HG03439 (cell line): ENCODE results near the gene KDF1.
"Not testable (repeated sequence)": the region's sequence is repeated elsewhere in the genome, so short reads cannot be mapped to it uniquely, and the experiment has no call there.

Experiments used
- ATAC-seq: cut with Tn5 transposase; IDR thresholded peaks from one replicate; pipeline ENCODE4 v1.9.1; 2021; ENCODE audit warnings: mild to moderate bottlenecking, moderate library complexity; ENCODE audit not compliant: unreplicated experiment

KDF1 gene

DNA sequence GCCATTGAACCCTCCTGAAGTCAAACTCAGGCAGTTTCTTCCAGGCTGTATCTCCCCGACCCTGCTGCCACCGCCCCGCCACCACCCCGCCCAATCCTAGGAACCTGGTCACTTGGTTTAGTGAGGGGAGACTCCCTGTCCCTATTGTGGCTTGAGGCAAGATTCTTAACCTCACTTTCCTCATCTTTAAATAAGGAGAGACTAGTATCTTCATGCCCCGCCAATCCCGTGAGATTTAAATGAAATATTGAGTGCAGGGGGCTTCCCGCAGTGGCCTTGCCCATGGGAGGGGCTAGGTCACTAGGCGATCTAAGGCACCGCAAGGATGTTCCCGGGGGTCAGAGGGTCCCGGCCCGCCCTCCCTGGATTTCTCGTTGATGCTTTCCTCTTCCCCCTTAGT lies 998 bp downstream of the KDF1 start:
- no peak for ATAC-seq

DNA sequence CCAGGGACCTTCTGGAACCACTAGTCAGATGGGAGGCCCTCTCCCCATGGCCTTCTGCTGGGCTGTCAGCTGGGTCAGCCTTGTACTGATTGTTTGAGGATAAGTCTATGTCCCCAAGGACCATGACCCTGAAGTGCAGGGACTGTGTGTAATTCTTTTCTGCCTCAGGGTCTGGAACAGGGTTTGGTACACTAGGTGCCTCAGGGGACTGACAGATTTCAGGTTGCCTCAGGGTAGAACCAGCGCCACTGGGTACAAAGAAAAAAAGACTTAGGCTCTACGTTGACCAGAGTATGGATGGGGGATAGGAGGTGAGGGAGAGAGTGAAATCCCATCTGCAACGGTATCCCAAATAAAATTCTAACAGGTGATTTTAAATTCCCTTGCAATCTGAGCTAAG lies 3.0 kb downstream of the KDF1 start:
- no peak for ATAC-seq

DNA sequence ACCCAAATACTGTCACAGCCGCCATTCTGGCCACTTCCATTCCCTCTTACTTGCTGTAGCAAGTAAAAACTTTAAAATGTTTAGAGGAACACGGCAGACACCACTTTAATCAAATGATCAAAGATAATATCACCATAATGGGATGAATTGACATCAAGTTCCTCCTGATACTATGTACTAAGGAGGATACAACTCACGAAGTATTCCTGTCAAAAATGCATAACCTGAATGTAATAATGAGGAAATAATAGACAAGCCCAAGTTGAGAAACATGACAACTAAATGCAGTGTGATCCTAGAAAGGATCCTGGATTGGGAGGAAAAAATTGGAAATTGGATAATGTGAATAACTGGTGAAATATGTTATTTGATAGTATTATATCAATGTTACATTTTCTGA lies 3.9 kb downstream of the KDF1 start:
- ATAC-seq = no peak

DNA sequence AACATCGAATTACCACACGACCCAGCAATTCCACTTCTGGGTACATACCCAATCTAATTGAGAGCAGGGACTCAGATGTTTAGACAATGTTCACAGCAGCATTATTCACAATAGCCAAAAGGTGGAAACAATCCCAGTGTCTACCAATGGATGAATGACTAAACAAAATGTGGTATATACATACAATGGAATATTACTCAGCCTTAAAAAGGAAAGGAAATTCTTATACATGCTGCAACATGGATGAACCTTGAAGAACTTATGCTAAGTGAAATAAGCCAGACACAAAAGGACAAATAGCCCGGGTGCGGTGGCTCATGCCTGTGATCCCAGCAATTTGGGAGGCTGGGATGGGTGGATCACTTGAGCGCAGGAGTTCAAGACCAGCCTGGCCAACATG lies 6.9 kb downstream of the KDF1 start:
- no peak for ATAC-seq

DNA sequence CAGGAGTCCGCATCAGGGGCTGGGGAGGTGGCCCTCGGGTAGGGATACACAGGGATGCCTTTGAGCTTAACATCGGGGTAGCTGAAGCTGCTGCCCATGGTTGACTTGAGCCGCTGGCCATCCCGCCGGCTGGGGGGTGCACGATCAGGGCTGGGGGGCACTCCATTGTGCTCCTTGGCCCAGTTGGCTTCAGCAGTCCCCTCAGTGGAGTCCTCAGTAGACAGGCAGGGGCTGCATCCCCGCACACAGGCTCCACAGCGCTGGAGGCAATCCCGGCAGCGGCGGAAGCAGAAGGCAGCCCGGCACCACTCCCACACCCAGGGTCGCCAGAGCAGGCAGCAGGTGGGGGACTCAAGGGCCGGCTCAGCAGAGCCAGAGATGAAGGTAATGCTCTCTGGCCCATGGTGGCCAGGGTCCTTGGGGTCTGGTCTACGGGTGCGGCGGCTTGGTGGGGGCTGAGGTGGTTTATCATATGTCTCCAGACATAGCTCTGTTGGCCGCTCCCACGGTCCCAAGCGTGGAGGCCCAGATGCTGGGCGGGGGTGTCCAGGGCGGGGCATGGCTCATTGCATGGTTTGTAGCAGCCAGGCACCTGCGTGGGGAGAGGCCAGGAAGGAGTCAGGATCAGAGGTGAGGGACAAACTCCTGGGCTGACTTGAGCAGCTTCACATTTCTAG lies 8.3 kb downstream of the KDF1 start:
- no peak for ATAC-seq

DNA sequence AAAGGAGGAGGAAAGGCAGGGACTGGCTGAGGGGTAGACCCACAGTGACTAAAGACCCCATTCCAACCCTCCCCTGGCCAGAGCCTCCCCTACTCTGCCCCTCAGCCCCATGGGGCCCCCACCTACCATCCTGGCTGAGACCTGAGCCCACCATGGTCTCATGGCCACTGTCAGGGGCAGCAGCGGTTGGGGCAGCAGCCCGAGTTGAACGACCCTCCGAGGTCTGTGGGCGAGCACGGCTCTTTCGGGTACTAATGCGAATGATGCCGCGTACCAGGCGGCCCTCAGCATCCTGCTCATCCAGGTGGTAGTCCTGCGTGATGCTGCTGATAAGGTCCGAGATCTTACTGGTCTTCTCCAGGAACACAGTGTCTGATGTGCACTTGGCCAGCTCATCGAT lies 9.1 kb downstream of the KDF1 start:
- ATAC-seq = no peak

DNA sequence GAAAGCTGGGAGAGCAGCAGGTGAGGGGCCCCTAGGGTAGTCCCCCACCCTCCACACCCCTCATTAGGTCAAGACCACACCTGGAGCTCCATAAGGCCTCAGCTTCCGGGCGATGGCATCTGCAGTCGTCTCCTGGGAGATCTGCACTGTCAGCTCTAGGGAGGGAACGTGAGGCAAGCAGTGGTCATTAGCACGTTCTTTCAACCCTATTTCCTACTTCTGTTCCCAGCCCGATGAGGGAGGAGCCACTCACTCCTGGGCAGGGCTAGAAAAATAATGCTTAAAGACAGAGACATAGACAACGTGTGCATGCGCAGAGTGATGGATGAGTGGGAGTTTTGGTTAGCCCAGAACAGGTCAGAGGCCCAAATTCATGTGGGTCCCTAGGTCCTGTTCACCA lies 9.7 kb downstream of the KDF1 start:
- no peak for ATAC-seq

DNA sequence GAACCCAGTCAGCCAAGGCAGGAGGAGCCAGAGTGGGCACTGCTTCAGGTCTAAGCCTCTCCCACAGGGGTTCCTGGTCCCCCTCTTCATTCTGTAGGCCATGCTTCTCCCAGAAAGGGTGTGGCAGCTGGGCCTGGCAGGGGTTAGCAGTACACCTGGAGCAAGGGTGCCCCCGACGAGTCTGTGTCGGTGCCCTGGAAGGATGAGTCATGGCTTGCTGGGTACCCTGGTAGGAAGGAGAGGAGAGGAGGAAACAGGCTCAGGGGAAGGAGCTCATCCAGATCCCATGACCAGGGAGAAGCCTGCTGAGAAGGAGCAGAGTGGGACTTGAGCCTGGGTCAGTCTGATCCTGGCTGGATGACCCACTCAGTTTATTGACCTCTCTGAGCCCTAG lies 10.3 kb downstream of the KDF1 start:
- ATAC-seq = no peak

DNA sequence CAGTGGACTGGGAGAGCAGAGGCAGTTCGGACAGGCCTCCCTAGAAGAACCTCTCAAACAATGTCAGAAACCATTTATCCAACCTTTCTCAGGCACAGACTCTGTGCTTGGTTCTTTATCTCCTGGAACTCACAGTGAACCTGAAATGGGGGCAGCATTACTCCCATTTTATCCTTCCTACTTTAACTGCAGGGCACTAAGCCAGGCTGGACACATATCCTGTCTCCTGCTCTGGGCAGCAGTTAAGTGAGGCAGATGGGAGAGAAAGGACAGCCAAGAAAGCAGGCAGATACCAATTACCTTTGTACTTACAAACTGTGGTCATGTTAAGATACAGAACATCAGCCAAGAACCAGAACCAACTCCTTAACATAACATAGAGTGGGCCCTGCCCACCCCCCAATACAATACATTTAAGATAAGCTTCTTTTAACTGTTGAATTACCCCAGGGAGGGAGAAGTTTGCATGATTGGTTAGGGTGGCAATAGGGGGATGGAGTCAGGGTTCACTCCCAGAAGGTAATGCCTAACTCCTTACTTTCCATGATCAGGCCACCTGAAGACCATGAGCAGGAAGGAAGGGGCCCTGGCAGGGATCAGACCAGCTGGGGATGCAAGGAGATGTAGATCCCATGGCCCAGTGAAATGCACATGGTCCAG lies 10.9 kb downstream of the KDF1 start:
- ATAC-seq = no peak

DNA sequence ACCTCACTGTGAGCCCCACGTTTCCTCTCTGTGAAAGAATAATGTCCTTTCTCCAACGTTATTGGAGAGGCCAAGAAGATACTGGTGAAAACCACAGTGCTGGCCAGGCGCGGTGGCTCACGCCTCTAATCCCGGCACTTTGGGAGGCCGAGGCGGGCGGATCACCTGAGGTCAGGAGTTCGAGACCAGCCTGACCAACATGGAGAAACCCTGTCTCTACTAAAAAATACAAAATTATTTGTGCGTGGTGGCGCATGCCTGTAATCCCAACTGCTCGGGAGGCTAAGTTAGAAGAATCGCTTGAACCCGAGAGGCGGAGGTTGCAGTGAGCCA lies 11.6 kb downstream of the KDF1 start:
- ATAC-seq = not testable (repeated sequence)

DNA sequence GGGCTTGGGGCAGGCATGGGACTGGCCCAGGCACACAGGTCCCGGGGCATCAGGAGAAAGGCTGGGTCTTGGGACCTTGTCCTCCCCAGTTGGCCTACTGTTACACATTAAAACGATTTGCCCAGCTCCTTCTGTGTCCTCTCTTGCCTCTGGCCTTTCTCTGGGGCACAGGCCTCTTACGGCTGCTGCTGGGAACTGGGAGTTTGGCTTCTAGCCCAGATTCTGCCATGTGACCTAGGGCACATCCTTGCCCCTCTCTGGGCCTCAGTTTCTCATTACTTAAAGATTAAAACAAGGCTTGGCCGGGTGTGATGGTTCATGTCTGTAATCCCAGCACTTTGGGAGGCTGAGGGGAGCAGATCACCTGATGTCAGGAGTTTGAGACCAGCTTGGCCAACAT lies 14.0 kb downstream of the KDF1 start:
- ATAC-seq = no peak

DNA sequence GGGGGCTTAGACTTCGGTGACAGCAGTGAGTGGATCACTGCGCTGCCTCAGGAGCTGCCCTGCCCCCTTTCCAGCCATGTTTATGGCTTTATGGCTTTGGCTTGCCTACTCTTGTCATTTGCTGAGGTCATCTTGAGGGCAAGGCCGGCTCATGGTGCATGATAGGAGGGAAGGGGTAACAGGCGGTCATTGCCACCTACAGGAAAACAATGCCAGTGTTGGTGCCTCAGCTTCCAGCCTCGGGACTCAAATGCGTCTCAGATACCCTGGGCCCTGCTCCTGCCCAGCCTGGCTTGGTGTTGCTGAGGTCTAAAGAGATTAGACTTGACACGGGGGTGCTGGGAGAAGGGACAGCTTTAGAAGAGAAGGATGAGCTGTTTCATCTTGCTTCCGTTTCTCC lies 14.5 kb downstream of the KDF1 start:
- ATAC-seq = no peak

DNA sequence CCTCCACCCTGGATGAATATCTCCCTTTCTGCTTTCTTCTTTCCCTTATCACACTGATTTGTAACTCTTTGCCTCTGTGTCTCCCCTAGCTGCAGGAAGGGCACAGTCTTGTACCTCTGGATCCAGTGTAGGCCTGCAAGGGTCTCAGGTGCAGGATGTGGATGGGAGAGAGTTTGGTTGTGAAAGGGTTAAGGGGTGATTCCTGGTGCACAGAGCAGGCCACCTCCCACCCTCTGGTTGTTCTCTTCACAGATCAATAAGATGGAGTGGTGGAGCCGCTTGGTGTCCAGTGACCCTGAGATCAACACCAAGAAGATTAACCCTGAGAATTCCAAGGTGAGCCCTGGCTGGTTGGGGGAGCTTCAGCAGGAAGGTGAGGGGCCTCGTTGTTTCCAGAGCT lies 15.1 kb downstream of the KDF1 start:
- ATAC-seq = no peak

DNA sequence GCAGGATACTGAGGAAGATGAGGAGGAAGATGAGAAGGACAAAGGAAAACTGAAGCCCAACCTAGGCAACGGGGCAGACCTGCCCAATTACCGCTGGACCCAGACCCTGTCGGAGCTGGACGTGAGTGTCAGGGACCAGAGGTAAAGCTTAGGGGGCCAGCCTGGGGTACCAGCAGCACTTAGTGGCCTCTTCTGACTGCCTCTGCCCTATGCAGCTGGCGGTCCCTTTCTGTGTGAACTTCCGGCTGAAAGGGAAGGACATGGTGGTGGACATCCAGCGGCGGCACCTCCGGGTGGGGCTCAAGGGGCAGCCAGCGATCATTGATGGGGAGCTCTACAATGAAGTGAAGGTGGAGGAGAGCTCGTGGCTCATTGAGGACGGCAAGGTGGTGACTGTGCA lies 17.6 kb downstream of the KDF1 start:
- ATAC-seq = no peak

DNA sequence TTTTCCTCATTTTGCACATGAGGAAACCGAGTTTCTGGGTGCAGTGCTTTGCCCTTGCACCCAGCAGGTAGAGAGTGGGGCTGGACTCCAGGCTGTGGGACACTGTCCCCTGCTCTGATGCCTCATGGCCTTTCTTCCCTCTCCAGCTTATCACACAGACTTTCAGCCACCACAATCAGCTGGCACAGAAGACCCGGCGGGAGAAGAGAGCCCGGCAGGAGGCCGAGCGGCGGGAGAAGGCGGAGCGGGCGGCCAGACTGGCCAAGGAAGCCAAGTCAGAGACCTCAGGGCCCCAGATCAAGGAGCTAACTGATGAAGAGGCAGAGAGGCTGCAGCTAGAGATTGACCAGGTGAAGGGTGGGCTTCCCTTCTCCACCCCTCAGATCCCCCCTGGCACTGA lies 19.0 kb downstream of the KDF1 start:
- no peak for ATAC-seq

DNA sequence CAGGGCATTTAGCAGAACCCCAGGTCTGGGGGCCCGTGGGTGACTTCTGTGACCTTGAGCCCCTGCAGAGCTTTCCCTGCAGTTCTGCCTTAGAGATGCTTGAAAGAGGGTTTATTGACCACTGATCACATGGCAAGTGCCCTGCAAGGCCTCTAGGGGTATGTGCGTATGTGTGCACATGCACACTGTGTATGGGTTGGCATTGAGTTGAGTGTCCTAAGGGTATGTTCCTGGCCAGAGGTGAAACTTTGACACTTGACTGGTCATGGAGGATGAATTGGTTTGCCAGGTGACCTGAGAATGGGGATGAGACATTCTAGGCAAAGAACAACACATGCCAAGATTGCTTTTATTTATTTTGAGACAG lies 21.6 kb downstream of the KDF1 start:
- ATAC-seq = no peak

DNA sequence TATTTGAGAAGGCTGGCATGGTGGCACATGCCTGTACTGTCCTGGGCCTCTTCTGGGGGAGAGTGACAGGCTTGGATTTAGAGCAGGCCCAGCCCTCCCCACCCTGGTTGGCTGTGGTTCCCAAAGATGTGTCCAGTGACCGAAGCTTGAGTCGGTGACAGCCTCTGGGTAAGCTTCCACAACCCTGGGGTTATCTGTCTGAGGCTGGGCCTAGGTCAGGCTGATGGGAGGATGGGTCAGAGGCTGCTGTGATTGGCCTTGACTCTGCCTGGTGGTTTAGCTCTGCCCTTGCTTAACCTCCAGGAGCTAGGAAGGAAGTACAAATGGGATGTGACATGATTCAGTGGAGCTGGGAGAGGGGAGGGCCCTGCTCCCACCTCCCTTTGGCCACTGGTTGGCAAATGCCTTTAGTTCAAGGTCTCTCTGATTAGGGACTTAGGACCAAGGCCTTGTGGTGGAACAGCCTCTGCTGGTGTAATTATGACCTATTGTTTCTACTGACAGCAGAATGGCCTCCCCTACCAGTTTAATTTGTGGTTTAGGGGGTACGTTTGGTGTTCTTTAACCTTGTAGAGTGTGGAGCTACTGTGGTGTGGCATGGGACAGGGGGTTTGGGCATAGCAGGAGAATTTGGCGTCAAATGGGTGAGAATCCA lies 22.1 kb downstream of the KDF1 start:
- ATAC-seq = no peak

DNA sequence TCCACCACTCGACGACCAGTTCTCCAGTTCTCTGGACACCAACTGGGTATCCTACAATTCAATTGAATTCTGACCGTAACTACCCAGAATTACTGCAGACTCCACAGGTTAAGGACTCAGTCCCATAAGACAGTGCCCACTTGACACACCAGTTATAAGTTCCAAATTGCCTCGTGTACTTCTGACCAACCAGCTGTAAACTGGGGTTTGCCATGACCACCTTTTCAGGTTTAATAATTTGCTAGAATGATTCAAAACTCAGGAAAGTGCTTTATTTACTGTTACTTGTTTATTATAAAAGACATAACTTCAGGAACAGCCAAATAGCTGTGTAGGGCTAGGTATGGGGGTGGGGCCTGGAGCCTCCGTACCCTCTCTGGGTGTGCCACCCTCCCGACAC lies 23.4 kb downstream of the KDF1 start:
- no peak for ATAC-seq

DNA sequence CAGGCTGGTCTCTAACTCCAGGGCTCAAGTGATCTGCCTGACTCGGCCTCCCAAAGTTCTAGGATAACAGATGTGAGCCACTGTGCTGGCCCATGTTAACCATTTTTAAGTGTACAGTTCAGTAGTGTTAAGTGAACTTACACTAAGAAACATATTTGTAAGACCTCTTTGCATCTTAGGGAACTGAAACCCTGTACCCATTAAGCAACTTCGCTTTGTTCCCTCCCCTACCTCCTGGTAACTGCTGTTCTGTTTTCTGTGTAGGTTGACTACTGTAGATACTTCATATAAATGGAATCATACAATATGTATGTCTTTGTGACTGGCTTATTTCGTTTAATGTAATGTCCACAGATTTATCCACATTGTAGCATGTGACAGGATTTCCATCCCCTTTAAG lies 27.7 kb downstream of the KDF1 start:
- ATAC-seq = no peak

DNA sequence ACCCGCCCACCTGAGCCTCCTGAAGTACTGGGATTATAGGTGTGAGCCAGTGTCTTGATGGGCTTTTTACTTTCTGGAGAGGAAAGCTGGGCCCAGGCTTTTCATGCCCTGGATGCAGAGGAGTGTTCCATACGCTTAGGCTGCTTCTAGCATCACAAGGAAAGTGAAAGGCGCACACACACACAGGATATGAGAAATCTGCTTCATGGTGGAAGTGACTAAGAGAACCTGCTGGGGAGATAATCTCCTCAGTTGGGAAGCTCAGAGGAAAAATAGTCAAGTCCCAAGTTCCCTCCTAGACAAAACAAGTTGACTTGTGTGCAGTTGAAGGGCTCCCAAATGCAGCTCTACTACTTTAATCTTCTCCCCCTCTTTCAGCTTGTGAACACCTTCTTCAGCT lies 36.6 kb downstream of the KDF1 start:
- no peak for ATAC-seq

DNA sequence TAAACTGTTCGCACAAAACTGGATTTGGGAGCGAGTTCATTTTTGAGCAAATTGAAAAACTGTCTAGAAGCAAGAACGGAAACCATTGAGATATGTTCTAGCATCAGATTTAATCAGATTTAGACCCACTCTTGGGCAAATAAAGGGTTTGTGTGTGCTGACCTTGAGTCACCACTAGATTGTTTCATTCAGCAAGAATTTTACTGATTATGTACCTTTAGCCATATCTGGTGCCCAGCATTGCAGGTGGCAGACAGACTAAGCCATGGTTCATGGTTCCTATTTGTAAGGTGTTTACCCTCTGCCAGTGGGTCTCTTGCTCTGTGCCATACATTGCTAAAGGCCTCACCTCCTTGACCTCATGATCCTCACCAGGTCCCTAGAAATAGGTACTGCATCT lies 37.4 kb downstream of the KDF1 start:
- no peak for ATAC-seq

DNA sequence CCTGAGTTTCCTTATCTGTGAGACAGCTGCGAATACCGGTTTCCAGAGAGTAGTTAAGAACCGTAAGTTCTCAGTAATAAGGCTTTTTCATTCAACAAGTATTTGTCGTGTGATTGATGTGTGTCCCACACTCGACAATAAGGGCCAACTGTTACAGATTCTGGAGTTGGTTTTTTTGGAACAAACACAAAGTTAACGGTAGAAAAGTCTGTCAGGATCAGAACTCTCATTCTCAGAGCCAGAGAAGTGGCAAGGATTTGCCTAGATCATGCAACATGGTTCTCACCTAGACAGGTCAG lies 37.9 kb downstream of the KDF1 start:
- no peak for ATAC-seq
